Hippocampal formation (tissue), 2 donors: ENCODE data around the gene CPNE7.

Experiments
- DNase-seq, 2 donors: peaks; one replicate each; lab custom pipeline; 2025; lab: John Stamatoyannopoulos, UW

The CPNE7 gene

GRCh38 chr16:89549007-89549700 lies 26.4 kb upstream of the CPNE7 start:
- DNase-seq = no peak

- DNase-seq = no peak
These were observed 25.0 kb upstream of the CPNE7 start for GRCh38 chr16:89550421-89551007.

GRCh38 chr16:89552329-89552728 lies 23.2 kb upstream of the CPNE7 start:
- no peak for DNase-seq

GRCh38 chr16:89552913-89553312 lies 22.6 kb upstream of the CPNE7 start:
- DNase-seq = no peak

- no peak for DNase-seq
These were observed 21.8 kb upstream of the CPNE7 start for GRCh38 chr16:89553733-89554132.

GRCh38 chr16:89554343-89554742 lies 21.2 kb upstream of the CPNE7 start:
- DNase-seq = no peak

- no peak for DNase-seq
These were observed 20.3 kb upstream of the CPNE7 start for GRCh38 chr16:89555265-89555664.

- DNase-seq = no peak
These were observed 19.8 kb upstream of the CPNE7 start for GRCh38 chr16:89555780-89556179.

- peak; percentile 86 to 93 for DNase-seq
These were observed 18.5 kb upstream of the CPNE7 start for GRCh38 chr16:89556750-89557689.

GRCh38 chr16:89557690-89558490 lies 17.7 kb upstream of the CPNE7 start:
- no peak for DNase-seq

- DNase-seq = peak; percentile 90 to 93
These were observed 15.0 kb upstream of the CPNE7 start, which contains the start of gene RPL13 for GRCh38 chr16:89560378-89561141. Gene RPL13 (plus strand): TSS chr16:89560682. CDS start chr16:89560960, 278 bp downstream.

GRCh38 chr16:89561142-89561883 lies 14.2 kb upstream of the CPNE7 start:
- DNase-seq = no peak

- no peak for DNase-seq
These were observed 13.5 kb upstream of the CPNE7 start for GRCh38 chr16:89561884-89562599.

GRCh38 chr16:89562939-89563338 lies 12.6 kb upstream of the CPNE7 start:
- peak in 1 of 2 donors; percentile 23 for DNase-seq

- DNase-seq = no peak
These were observed 11.7 kb upstream of the CPNE7 start for GRCh38 chr16:89563639-89564392.

GRCh38 chr16:89564476-89565255 lies 10.9 kb upstream of the CPNE7 start:
- no peak for DNase-seq

- DNase-seq = no peak
These were observed 10.4 kb upstream of the CPNE7 start for GRCh38 chr16:89565256-89565505.
